SK-N-SH (cell line): Measurements from ENCODE around the gene ADAM33. TPM values are rescaled to one million over a fixed set of nuclear protein-coding genes. Genes with fewer than 3 reads are reported as not detected.

Experiments
- CTCF ChIA-PET: fragments of 300-600, 350-600 bp; formaldehyde crosslinking; extraction: SDS; loops from one replicate; lab custom pipeline; 2021; lab: Yijun Ruan, JAX
- POLR2A ChIA-PET: fragments of 350-600 bp; sonication (Branson Sonifier 250); formaldehyde crosslinking; extraction: SDS; loops from one replicate; lab custom pipeline; 2020; ENCODE audit warnings: antibody characterized with exemption, inconsistent platforms; lab: Yijun Ruan, JAX
- DNase-seq: peaks from one replicate; pipeline ENCODE4 v3.0.0; 2012
- H2AFZ ChIP-seq: fragments of 200-600 bp; sonication (generic); 2 replicates; pipeline ENCODE4 v1.8.1; 2016; ENCODE audit warnings: antibody characterized with exemption, mild to moderate bottlenecking, low read depth
- H3F3A ChIP-seq: fragments of 200-600 bp; sonication (generic); replicated peaks from 2 replicates; pipeline ENCODE3; 2016; ENCODE audit warnings: antibody characterized with exemption, mild to moderate bottlenecking; ENCODE audit not compliant: insufficient read depth
- H3K27ac ChIP-seq, 2 experiments: fragments of 200-500 bp in 1 of 2; fragments of 200-600 bp in 1 of 2; sonication (Bioruptor generic) in 1 of 2; sonication (generic), shearing (Covaris generic) in 1 of 2; 2 replicates each; pipeline versions ENCODE4 v1.5.1 to v1.6.1; 2014 to 2016; ENCODE audit warnings: low read depth in 2 of 2, inconsistent platforms in 1 of 2, low read length in 1 of 2, mild to moderate bottlenecking in 1 of 2, mixed read lengths in 1 of 2
- H3K27me3 ChIP-seq: fragments of 200-600 bp; sonication (generic), shearing (Covaris generic); 2 replicates; pipeline ENCODE4 v1.6.1; 2016; ENCODE audit warnings: mixed run types; ENCODE audit not compliant: insufficient read depth
- H3K36me3 ChIP-seq, 2 experiments: fragments of 200-500 bp in 1 of 2; fragments of 200-600 bp in 1 of 2; sonication (Bioruptor generic) in 1 of 2; sonication (generic) in 1 of 2; replicated peaks in 1 of 2; 2 replicates each; pipeline versions ENCODE3 to v1.5.1; 2014 to 2016; ENCODE audit warnings: low read length in 1 of 2, mild to moderate bottlenecking in 1 of 2; ENCODE audit not compliant: insufficient read depth in 2 of 2, control insufficient read depth in 1 of 2
- H3K4me1 ChIP-seq, 2 experiments: fragments of 200-500 bp in 1 of 2; fragments of 200-600 bp in 1 of 2; sonication (Bioruptor generic) in 1 of 2; sonication (generic), shearing (Covaris generic) in 1 of 2; 2 replicates each; pipeline versions ENCODE4 v1.5.1 to v1.6.1; 2014 to 2016; ENCODE audit warnings: low read depth in 1 of 2, low read length in 1 of 2, mixed run types in 1 of 2; ENCODE audit not compliant: insufficient read depth in 2 of 2, control insufficient read depth in 1 of 2
- H3K4me2 ChIP-seq: fragments of 200-600 bp; sonication (generic), shearing (Covaris generic); 2 replicates; pipeline ENCODE4 v1.6.1; 2017; ENCODE audit warnings: mixed run types
- H3K4me3 ChIP-seq, 2 experiments: fragments of 200-500 bp in 1 of 2; fragments of 200-600 bp in 1 of 2; sonication (Bioruptor generic) in 1 of 2; sonication (generic), shearing (Covaris generic) in 1 of 2; 2 replicates each; pipeline versions ENCODE4 v1.5.1 to v1.8.1; 2014 to 2016; ENCODE audit warnings: low read depth in 2 of 2, inconsistent platforms in 1 of 2, low read length in 1 of 2, mild to moderate bottlenecking in 1 of 2, mixed read lengths in 1 of 2, moderate library complexity in 1 of 2
- H3K79me2 ChIP-seq: fragments of 200-600 bp; sonication (generic); 2 replicates; pipeline ENCODE4 v1.8.1; 2017; ENCODE audit warnings: mild to moderate bottlenecking; ENCODE audit not compliant: insufficient read depth
- H3K9ac ChIP-seq: fragments of 200-600 bp; sonication (generic); 2 replicates; pipeline ENCODE4 v1.6.1; 2017; ENCODE audit warnings: mixed run types
- H3K9me2 ChIP-seq: fragments of 200-600 bp; sonication (generic); 2 replicates; pipeline ENCODE4 v1.6.1; 2017; ENCODE audit warnings: mixed run types
- H3K9me3 ChIP-seq: fragments of 200-600 bp; sonication (generic); 2 replicates; pipeline ENCODE4 v1.6.1; 2017; ENCODE audit warnings: mixed run types, mild to moderate bottlenecking, moderate library complexity
- H4K20me1 ChIP-seq: fragments of 200-600 bp; sonication (generic); 2 replicates; pipeline ENCODE4 v1.6.1; 2017; ENCODE audit warnings: mild to moderate bottlenecking, mixed run types; ENCODE audit not compliant: insufficient read depth
- FOSL2 ChIP-seq: IDR thresholded peaks from 2 replicates; pipeline ENCODE4 v1.4.0; 2012; ENCODE audit warnings: low read depth, mild to moderate bottlenecking, moderate library complexity, borderline replicate concordance
- IRF3 ChIP-seq: fragments of 150-350 bp; IDR thresholded peaks from 2 replicates; pipeline ENCODE4 v1.6.1; 2016; ENCODE audit warnings: mild to moderate bottlenecking, low read depth, low read length
- MXI1 ChIP-seq: IDR thresholded peaks from 2 replicates; pipeline ENCODE4 v1.6.1; 2012; ENCODE audit warnings: mild to moderate bottlenecking, low read depth, low read length, improper control_type of control experiment
- RAD21 ChIP-seq: IDR thresholded peaks from 2 replicates; pipeline ENCODE4 v1.6.1; 2012; ENCODE audit warnings: mild to moderate bottlenecking, low read length
- RCOR1 ChIP-seq: fragments of 150-350 bp; IDR thresholded peaks from 2 replicates; pipeline ENCODE4 v1.6.1; 2017; ENCODE audit warnings: antibody characterized with exemption, low read length
- RXRA ChIP-seq: IDR thresholded peaks from 2 replicates; pipeline ENCODE4 v1.4.0; 2012; ENCODE audit warnings: low read depth, mild to moderate bottlenecking, borderline replicate concordance
- SIN3A ChIP-seq: IDR thresholded peaks from 2 replicates; pipeline ENCODE4 v1.6.1; 2012; ENCODE audit warnings: low read depth, mild to moderate bottlenecking, low read length, moderate library complexity, borderline replicate concordance
- SMC3 ChIP-seq: IDR thresholded peaks from 2 replicates; pipeline ENCODE4 v1.6.1; 2012; ENCODE audit warnings: low read depth, low read length, improper control_type of control experiment
- WGBS: methylation state at CpG from one replicate; pipeline ENCODE4 v1.1.6; 2017; ENCODE audit warnings: low lambda C conversion rate; 5-methylcytosine and 5-hydroxymethylcytosine counted together
- polyA plus RNA-seq, 3 experiments: library from polyadenylated mRNA; depleted of rRNA; stranded (reverse); fragments of >200 nt; gene quantifications; 2 replicates each; pipeline ENCODE4 v1.2.3, GENCODE V29; 2012
- TF ChIP-seq, protein P1 (sequence below): fragments of 200-600 bp; sonication (generic); IDR thresholded peaks from 2 replicates; pipeline ENCODE4 v1.6.1; 2017; ENCODE audit warnings: antibody characterized with exemption, mild to moderate bottlenecking, moderate library complexity
- TF ChIP-seq, protein P2 (sequence below): IDR thresholded peaks from 2 replicates; pipeline ENCODE4 v1.4.0; 2012; ENCODE audit warnings: low read depth, borderline replicate concordance
- TF ChIP-seq, protein P3 (sequence below): IDR thresholded peaks from 2 replicates; pipeline ENCODE4; 2012
- TF ChIP-seq, protein P4 (sequence below): IDR thresholded peaks from 2 replicates; pipeline ENCODE4 v1.4.0; 2012; ENCODE audit warnings: low read depth, borderline replicate concordance

The ADAM33 gene
- polyA plus RNA-seq, 1 of the 3 experiments (the other 2 are of a cell fraction) = 4.8 TPM

- DNase-seq = no peak
- H3K4me2 ChIP-seq = no peak overlapping the region
- peaks cover 5 to 12% of the 10 kb centered on the region in 2 experiments for H3K36me3 ChIP-seq
- no peaks in the 10 kb centered on the region for H4K20me1 ChIP-seq
- WGBS = 96% methylated on average over 3 of the region's 3 CpGs
- no peaks in the 10 kb centered on the region for H3K4me1 ChIP-seq
- POLR2A ChIA-PET = no interaction called here
- H3K9ac ChIP-seq = no peak overlapping the region
- H3K9me2 ChIP-seq = no peaks in the 10 kb centered on the region
- no peaks in the 10 kb centered on the region for H3K9me3 ChIP-seq
- no peaks in the 10 kb centered on the region for H3F3A ChIP-seq
- H3K4me3 ChIP-seq = no peak overlapping the region
- CTCF ChIA-PET = interaction anchor here (0.9 kb wide), 1 partner anchor 8 kb away, joined by 3 read pairs; no protein-coding TSS in a partner anchor
- H2AFZ ChIP-seq = no peak overlapping the region
- H3K27ac ChIP-seq = no peak overlapping the region
- no peaks in the 10 kb centered on the region for H3K79me2 ChIP-seq
- no peak for TF ChIP-seq RCOR1
- TF ChIP-seq SIN3A = no peak
- TF ChIP-seq, protein P1, sequence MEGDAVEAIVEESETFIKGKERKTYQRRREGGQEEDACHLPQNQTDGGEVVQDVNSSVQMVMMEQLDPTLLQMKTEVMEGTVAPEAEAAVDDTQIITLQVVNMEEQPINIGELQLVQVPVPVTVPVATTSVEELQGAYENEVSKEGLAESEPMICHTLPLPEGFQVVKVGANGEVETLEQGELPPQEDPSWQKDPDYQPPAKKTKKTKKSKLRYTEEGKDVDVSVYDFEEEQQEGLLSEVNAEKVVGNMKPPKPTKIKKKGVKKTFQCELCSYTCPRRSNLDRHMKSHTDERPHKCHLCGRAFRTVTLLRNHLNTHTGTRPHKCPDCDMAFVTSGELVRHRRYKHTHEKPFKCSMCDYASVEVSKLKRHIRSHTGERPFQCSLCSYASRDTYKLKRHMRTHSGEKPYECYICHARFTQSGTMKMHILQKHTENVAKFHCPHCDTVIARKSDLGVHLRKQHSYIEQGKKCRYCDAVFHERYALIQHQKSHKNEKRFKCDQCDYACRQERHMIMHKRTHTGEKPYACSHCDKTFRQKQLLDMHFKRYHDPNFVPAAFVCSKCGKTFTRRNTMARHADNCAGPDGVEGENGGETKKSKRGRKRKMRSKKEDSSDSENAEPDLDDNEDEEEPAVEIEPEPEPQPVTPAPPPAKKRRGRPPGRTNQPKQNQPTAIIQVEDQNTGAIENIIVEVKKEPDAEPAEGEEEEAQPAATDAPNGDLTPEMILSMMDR = no peak
- no peak for TF ChIP-seq SMC3
- no peak for TF ChIP-seq FOSL2
- TF ChIP-seq, protein P2, sequence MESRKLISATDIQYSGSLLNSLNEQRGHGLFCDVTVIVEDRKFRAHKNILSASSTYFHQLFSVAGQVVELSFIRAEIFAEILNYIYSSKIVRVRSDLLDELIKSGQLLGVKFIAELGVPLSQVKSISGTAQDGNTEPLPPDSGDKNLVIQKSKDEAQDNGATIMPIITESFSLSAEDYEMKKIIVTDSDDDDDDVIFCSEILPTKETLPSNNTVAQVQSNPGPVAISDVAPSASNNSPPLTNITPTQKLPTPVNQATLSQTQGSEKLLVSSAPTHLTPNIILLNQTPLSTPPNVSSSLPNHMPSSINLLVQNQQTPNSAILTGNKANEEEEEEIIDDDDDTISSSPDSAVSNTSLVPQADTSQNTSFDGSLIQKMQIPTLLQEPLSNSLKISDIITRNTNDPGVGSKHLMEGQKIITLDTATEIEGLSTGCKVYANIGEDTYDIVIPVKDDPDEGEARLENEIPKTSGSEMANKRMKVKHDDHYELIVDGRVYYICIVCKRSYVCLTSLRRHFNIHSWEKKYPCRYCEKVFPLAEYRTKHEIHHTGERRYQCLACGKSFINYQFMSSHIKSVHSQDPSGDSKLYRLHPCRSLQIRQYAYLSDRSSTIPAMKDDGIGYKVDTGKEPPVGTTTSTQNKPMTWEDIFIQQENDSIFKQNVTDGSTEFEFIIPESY = no peak
- TF ChIP-seq, protein P3, sequence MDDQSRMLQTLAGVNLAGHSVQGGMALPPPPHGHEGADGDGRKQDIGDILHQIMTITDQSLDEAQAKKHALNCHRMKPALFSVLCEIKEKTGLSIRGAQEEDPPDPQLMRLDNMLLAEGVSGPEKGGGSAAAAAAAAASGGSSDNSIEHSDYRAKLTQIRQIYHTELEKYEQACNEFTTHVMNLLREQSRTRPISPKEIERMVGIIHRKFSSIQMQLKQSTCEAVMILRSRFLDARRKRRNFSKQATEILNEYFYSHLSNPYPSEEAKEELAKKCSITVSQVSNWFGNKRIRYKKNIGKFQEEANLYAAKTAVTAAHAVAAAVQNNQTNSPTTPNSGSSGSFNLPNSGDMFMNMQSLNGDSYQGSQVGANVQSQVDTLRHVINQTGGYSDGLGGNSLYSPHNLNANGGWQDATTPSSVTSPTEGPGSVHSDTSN = no peak
- TF ChIP-seq RXRA = no peak
- TF ChIP-seq MXI1 = no peak
- no peaks in the 10 kb centered on the region for H3K27me3 ChIP-seq
These were observed 41.6 kb downstream of the ADAM33 start for GRCh38 chr20:3640259-3640658.

GRCh38 chr20:3635346-3635745 is 46.5 kb downstream of the ADAM33 start:
- H3K9ac ChIP-seq = no peak overlapping the region
- POLR2A ChIA-PET = no interaction called here
- H3K4me1 ChIP-seq = no peaks in the 10 kb centered on the region
- DNase-seq = no peak
- H3K36me3 ChIP-seq = peaks cover 0 to 5% of the 10 kb centered on the region in 2 experiments
- TF ChIP-seq RCOR1 = no peak
- no peak for TF ChIP-seq RAD21
- TF ChIP-seq, protein P4, sequence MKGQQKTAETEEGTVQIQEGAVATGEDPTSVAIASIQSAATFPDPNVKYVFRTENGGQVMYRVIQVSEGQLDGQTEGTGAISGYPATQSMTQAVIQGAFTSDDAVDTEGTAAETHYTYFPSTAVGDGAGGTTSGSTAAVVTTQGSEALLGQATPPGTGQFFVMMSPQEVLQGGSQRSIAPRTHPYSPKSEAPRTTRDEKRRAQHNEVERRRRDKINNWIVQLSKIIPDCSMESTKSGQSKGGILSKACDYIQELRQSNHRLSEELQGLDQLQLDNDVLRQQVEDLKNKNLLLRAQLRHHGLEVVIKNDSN = no peak
- no peak for TF ChIP-seq IRF3
- no peaks in the 10 kb centered on the region for H3F3A ChIP-seq
- H3K27me3 ChIP-seq = no peaks in the 10 kb centered on the region
- H3K27ac ChIP-seq = no peak overlapping the region
- 96% methylated on average over 1 of the region's 1 CpG for WGBS
- CTCF ChIA-PET = no interaction called here
- no peak overlapping the region for H3K4me2 ChIP-seq
- H3K4me3 ChIP-seq = no peak overlapping the region
- H4K20me1 ChIP-seq = no peaks in the 10 kb centered on the region
- no peak overlapping the region for H2AFZ ChIP-seq
- H3K79me2 ChIP-seq = no peaks in the 10 kb centered on the region
- no peaks in the 10 kb centered on the region for H3K9me2 ChIP-seq
- no peaks in the 10 kb centered on the region for H3K9me3 ChIP-seq
